Measurements from ENCODE around the gene NCAPH2. TPM values are rescaled to one million over a fixed set of nuclear protein-coding genes. Genes with fewer than 3 reads are reported as not detected.

Gene NCAPH2
- total and polyA plus RNA-seq, 2 of the 13 experiments (the other 11 are each of a cell fraction or from before 2014, with no cell fraction given): 28.1 to 64.4 TPM

DNA sequence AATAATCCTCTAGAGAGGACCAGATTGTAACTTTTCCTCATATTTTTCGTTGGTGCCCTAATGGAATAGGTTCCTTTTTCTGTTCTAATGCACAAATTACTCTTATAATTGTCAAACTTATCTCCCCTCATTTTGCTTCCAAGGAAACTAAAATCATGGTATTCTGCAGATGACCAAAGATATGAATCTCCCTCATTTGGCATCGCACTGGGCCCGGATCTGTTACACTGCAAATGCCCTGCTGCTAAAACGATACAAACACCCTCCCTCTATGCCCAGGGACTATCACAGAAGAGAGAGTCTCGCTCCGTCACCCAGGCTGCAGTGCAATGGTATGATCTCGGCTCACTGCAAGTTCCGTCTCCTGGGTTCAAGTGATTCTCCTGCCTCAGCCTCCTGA is 45.3 kb downstream of the NCAPH2 start (continued):
- TF ChIP-seq, protein P1, sequence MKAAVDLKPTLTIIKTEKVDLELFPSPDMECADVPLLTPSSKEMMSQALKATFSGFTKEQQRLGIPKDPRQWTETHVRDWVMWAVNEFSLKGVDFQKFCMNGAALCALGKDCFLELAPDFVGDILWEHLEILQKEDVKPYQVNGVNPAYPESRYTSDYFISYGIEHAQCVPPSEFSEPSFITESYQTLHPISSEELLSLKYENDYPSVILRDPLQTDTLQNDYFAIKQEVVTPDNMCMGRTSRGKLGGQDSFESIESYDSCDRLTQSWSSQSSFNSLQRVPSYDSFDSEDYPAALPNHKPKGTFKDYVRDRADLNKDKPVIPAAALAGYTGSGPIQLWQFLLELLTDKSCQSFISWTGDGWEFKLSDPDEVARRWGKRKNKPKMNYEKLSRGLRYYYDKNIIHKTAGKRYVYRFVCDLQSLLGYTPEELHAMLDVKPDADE (CRISPR knock-in tag; IDR thresholded peaks at IDR 0.05): no peak
- no peak for TF ChIP-seq ZNF616 (CRISPR knock-in tag; IDR thresholded peaks at IDR 0.05; ENCODE audit: low read depth)
- no peak for TF ChIP-seq FOXA1 (IDR thresholded peaks at IDR 0.05)
- TF ChIP-seq FOXA1 (CRISPR knock-in tag; IDR thresholded peaks at IDR 0.05): no peak
- TF ChIP-seq PCBP1 (IDR thresholded peaks at IDR 0.05; ENCODE audit: borderline replicate concordance, low read depth, low read length): no peak
- TF ChIP-seq ISX (CRISPR knock-in tag; conservative IDR thresholded peaks at IDR 0.05): no peak
- no peak for TF ChIP-seq TMF1 (CRISPR knock-in tag; IDR thresholded peaks at IDR 0.05; ENCODE audit: low read depth)
- no peak for TF ChIP-seq ZNF674 (CRISPR knock-in tag; IDR thresholded peaks at IDR 0.05; ENCODE audit: low read depth)

GRCh38 chr22:50556703-50557102 is 48.7 kb downstream of the NCAPH2 start:
- FAIRE-seq (no peak), ATAC-seq (no peak), DNase-seq (ENCODE audit: low spot score) (no peak)
- Histone ChIP-seq H4K20me1 (ENCODE audit: insufficient read depth, low read length) (no peaks in the 10 kb centered on the region), H3K4me2 (ENCODE audit: low read depth, low read length) (no peak overlapping the region), H3K79me2 (ENCODE audit: insufficient read depth, low read length) (no peaks in the 10 kb centered on the region), H3K4me3 (replicated peaks in 1 of 3; ENCODE audit: insufficient read depth in 1 of 3, low read depth in 2 of 3, low read length in 3 of 3) (no peak overlapping the region), H3K27ac (ENCODE audit: extremely low read length, insufficient read depth, low read length) (no peak overlapping the region), H2AFZ (ENCODE audit: low read length) (no peak overlapping the region), H3K9ac (ENCODE audit: insufficient read depth, low read depth, low read length) (no peak overlapping the region), H3K27me3 (ENCODE audit: control insufficient read depth in 1 of 2, insufficient read depth in 2 of 2, low read length in 2 of 2) (peaks cover 0 to 29% of the 10 kb centered on the region in 2 experiments; a peak in 2 of 5 replicates), H3K9me3 (ENCODE audit: low read length) (no peaks in the 10 kb centered on the region), H3K4me1 (ENCODE audit: insufficient read depth, low read length) (peaks cover 10% of the 10 kb centered on the region), H3K36me3 (replicated peaks in 1 of 2; ENCODE audit: control insufficient read depth in 1 of 2, insufficient read depth in 2 of 2, low read length in 2 of 2) (no peaks in the 10 kb centered on the region)
- ChIA-PET POLR2A (interaction anchor here (1.0 to 1.1 kb wide), 2 partner anchors 10 to 27 kb away, joined by 3 read pairs; partner anchors contain the start of gene TYMP), CTCF (ENCODE audit: low intra/inter-chr PET ratio, low total read pairs) (no interaction called here)
- in situ Hi-C loops (cut with HindIII; ENCODE audit: extremely low pct_ligation_motif_present, low pct_unique_long_range_greater_than_20kb) (no loop called here), intact Hi-C loops (cut with micrococcal nuclease; ENCODE audit: unreplicated experiment) (no loop called here)
- no TSS peak for BruUV-seq (replicated peaks)
- 55% methylated on average over 5 of the region's 5 CpGs for WGBS (ENCODE audit: low lambda C conversion rate)
- TF ChIP-seq NFKB2 (CRISPR knock-in tag; IDR thresholded peaks at IDR 0.05; ENCODE audit: borderline replicate concordance) (no peak), ZFP62 (CRISPR knock-in tag; IDR thresholded peaks at IDR 0.05) (no peak), CENPX (CRISPR knock-in tag; IDR thresholded peaks at IDR 0.05) (no peak), TCF12 (IDR thresholded peaks at IDR 0.05) (no peak), TCF12 (CRISPR knock-in tag; IDR thresholded peaks at IDR 0.05) (no peak), ZNF629 (CRISPR knock-in tag; conservative IDR thresholded peaks at IDR 0.05) (no peak), HOXD1 (CRISPR knock-in tag; IDR thresholded peaks at IDR 0.05) (no peak), ZNF713 (CRISPR knock-in tag; IDR thresholded peaks at IDR 0.05) (no peak), ARID4A (CRISPR knock-in tag; IDR thresholded peaks at IDR 0.05; ENCODE audit: borderline replicate concordance) (no peak), RBAK (CRISPR knock-in tag; IDR thresholded peaks at IDR 0.05) (no peak)
- TF ChIP-seq, protein P2, sequence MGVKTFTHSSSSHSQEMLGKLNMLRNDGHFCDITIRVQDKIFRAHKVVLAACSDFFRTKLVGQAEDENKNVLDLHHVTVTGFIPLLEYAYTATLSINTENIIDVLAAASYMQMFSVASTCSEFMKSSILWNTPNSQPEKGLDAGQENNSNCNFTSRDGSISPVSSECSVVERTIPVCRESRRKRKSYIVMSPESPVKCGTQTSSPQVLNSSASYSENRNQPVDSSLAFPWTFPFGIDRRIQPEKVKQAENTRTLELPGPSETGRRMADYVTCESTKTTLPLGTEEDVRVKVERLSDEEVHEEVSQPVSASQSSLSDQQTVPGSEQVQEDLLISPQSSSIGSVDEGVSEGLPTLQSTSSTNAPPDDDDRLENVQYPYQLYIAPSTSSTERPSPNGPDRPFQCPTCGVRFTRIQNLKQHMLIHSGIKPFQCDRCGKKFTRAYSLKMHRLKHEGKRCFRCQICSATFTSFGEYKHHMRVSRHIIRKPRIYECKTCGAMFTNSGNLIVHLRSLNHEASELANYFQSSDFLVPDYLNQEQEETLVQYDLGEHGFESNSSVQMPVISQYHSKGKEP (CRISPR knock-in tag; IDR thresholded peaks at IDR 0.05): no peak

Measured in HepG2 (cell line).